ENCODE measurements around the gene TNFAIP8.

TNFAIP8 gene

DNA sequence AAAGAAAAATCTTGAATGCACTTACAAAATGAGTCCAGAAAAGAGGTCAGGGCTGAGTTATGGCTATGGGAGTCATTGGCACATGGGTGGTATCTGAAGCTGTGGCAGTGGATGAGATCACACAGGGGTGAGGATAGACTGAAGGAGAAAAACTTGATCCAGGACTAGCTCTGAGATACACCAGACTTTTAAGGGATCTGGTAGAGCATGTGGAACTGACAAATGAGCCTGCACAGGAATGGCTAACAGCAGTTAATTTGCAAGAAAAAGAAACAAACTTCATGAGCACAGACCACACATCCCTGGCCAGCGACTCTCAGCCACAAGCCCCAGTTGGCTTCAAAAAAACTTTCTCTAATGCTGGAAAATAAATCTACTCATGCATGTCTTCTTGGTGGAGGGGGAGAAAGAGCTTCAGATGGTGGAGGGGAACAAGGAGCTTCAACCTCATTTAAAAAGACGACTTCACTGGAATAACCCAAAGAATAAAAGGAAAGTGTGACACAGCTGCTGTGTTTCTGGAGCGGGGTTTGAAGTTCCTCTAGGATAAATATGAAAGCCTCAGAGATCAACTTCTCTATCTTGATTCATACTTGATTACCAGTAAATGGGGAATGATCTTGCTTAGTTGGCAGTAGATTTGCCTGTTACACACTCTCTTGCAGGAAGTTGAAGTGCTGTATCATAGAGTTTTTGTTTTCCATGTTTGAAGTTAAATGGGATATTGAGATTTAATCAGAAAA is 33.6 kb downstream of the TNFAIP8 start:
- in situ Hi-C loops (cut with MboI; ENCODE audit: low sequenced_read_pairs) = no loop called here

DNA sequence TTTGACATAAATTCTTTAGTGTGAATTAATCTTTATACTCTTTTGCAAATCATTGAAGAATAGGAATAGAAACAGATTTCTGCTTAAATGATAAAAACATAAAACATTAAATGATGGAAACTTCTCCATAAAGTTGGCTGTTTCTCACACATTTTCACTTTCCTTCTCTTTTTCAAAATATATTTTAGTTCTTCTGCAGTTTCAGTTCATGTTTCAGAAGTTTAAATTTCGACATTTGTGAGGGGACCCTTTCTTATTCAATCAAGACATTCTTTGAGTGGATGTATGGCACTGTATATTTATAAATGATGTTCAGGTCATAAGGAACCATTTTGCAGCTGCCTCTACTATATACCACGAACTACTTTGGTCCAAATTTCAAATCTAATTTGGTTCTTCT is 34.6 kb downstream of the TNFAIP8 start:
- in situ Hi-C loops (cut with MboI; ENCODE audit: low sequenced_read_pairs) = no loop called here

DNA sequence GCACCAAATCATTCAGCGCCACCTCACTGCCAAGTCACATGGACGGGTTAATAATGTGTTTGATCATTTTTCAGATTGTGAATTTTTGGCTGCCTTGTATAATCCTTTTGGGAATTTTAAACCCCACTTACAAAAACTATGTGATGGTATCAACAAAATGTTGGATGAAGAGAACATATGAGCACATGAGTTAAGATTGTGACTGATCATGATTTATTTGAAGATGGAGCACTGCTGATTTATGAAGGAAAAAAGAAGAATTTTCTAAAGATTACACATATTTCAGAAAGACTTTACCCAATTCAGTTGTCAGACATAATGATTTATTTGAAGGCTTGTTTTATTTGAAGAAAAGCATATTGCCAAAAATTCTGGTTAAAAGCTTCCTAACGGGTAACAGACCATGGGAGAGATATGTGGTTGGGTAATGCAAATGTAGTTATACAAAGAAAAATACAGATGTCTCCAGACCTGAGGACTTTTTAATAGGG is 37.4 kb downstream of the TNFAIP8 start:
- in situ Hi-C loops (cut with MboI; ENCODE audit: low sequenced_read_pairs) = no loop called here

DNA sequence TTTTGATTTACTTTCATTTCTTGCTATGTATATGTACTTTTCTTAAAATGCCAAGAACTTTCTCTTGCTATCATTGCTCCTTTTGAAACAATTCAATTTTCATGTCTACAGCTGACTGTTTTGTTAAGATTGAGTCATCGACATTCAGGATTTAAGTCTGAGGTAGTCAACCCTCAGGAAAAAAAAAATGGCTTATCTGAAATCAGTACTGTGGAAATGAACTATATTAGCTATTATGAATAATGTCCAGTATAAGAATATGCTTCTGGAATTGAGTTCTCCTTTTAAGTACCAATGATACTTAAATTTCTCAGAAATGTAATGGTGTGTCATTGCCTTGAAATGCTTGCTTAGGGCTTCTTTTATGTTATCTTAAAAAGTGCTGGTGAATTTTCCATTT is 37.9 kb downstream of the TNFAIP8 start:
- in situ Hi-C loops (cut with MboI; ENCODE audit: low sequenced_read_pairs) = no loop called here

DNA sequence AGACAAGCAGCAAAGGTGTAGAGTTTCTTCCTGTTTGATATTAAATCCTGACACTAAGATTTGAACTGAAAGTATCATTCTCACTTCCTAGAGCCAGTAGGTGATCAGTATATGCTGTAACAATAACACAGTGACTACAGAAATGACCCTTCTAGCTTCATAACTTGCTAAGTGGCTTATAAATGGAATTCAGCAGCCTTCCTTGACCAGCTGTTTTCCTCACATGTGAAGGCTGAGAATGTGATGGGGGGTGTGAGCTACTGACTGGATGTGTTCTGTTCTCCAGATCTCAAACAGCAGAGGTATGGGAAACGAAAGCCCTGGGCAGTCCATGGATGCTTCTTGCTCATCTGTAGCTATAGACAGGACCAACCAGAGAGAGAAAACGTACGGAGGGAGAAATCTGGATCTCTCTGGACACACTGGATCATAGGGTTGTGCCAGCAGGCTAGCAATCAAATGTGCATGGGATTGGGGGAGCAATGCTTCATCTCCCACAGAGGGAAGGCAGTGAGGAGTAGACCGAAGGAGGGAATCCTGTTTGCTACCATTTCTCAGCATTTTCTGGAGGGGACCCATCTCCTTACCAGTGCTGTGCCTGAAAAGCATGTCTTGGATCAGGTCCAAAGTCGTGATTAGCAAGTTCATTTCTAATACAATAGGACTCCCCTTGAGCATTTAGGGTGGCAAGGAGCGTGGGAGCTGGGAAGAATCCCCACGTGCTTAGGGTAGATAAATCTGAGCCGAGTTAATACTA is 39.4 kb downstream of the TNFAIP8 start:
- in situ Hi-C loops (cut with MboI; ENCODE audit: low sequenced_read_pairs) = no loop called here

DNA sequence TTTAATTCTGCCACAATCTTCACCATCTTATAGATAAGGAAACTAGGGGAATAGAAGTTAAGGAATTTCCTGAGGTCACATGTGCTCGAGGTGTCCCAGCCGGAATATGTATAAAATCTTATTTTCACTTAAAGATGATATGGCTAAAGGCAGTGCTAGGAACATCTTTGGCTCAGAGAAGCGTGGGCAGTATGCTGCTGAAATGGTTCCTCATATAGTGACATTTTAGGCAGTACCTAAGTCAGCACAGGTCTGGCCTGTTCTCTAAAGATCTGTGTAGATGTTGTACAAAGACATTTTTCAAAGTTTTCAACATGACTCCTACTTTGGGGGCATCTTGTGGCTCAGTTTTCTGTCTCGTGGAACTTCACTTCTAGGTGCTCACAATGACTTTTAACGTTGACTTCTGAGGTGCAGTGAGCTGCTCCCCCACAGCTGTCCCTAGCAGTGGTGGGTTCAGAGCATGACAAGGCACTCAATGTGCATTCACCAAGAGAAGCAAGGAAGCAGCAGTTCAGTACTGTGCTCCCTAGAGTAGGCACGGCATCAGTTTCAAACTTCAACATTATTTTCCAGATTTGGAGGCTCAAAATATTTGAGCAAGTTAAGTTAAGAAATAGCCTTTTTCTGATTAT is 40.3 kb downstream of the TNFAIP8 start:
- in situ Hi-C loops (cut with MboI; ENCODE audit: low sequenced_read_pairs) = no loop called here

DNA sequence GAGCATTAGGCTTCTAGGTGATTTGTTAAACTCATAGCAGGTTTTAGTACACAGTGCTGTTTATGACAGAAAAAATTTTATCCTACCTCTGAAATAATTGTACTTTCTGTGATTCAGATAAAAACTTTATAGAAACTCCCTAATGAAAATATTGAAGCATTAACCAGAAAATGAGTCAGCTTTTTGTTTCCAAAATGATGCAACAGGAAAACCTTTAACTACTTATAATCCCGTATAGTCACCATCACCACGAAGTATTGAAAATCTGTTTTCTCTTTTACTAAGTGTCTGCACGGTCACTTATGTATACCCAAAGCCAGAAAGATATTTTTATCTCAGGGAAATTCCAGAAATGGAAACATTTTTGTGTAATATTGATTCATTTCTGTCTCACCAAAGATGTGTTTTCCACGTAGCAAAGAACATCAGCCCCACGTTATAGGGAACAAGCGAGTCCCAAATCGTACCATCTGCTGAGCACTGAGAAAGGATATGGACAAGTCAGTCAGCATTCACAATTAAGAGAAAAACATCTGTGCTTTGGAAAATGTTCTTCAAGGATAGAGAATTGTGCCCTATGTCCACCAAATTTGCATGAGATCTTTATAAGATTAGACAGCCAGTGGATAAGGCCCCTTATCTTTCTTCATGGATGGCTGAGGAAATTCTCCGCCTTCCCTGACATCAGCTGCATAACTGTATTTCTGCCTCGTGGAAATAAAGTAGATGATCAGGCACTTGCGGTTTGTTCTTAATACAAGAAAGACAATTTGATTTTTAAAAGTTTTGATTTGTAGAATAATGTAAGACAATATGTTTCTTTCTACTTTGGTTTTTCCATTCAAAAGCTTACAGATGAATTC is 41.9 kb downstream of the TNFAIP8 start:
- in situ Hi-C loops (cut with MboI; ENCODE audit: low sequenced_read_pairs) = no loop called here

DNA sequence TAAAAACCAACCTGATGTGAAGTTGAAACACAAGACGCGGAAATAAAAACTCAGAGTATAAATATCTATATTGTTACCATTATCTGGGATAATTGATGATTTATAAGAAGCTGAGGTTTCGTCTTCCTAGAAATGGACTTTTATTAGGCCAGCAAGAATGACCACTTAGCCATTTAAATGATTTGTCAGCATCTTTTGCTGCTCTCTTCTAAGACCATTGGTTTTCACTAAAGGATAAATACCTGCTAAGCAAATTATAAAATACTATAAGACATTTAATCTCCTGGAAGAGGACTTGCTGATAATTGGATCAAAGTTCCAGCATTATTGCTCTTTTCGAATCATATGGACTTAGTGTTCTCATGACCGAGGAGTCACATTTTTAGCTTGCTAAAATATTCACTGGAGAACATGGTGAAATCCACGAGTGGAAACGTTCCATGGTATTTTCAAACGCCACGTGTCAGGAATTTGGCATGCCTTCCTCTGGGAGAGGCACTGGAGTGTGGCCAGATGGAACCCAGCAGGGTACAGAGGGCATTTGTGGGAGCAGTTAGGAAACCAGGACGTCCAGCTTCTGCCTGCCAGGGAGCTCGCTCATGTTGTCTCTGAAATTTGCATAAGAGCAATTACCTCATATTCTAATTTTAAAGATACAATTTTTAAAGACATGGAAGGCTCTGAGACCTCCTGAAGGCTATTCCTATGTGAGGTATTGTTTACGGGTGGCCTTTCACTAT is 43.1 kb downstream of the TNFAIP8 start:
- in situ Hi-C loops (cut with MboI; ENCODE audit: low sequenced_read_pairs) = no loop called here

DNA sequence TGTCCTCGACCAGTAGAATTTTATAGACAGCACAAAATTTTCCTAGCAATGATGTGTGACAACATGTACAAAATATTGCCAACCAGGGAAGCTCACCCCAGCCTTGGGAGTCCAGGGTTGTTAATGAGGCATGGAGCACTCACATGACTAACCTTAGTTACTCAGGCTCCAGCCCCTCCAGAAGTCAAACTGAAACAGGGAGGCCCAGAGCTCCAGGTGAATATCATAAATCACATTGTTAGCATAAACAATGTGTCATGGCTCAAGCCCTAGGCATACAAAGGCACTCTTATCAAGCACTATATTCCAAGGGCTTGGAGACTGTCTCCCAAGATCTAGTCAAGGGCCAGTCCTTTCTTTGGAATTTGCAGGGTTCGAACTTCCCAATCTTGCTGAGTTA is 44.4 kb downstream of the TNFAIP8 start:
- in situ Hi-C loops (cut with MboI; ENCODE audit: low sequenced_read_pairs) = loop anchor here (25.0 kb wide), 1 partner anchor 388 kb away; no protein-coding TSS in a partner anchor

DNA sequence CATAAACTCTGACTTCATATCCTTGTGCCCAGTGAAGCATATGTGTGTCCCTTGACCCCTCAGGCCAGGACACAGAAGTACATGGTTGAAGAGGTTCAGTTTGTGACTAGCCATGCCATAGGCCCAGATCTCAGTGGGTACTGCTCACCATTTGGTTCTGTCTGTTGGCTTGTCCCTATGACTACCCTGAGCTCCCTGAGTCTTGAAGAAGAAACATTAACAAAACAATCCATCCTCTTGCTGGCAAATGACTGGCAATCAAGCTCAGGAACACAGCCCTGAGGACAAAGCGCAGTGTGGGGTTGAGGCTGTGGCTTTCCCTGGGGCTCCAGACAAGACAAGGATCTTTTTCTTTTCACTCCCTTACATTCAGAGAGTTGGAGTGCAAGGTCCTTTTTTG is 46.3 kb downstream of the TNFAIP8 start:
- in situ Hi-C loops (cut with MboI; ENCODE audit: low sequenced_read_pairs) = loop anchor here (25.0 kb wide), 1 partner anchor 390 kb away; no protein-coding TSS in a partner anchor

DNA sequence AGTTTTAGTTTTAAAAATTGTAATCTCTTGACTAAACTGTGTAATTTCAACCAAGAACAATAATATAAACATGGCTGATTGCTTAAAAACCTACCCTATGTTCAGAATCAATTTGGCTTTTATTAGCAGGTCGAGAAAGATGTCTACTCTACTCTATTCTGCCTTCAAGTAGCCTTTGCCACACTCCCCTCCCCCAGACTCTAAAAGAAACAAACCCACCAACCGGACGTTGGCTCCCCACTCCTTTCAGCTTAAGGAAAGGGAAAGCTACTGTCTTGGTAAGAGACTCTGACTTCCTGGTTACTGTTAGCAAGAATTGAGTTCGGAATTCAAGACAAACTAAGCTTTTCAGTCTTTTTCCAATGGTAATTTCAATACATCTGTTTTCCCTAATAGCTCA is 46.7 kb downstream of the TNFAIP8 start:
- in situ Hi-C loops (cut with MboI; ENCODE audit: low sequenced_read_pairs) = loop anchor here (25.0 kb wide), 1 partner anchor 390 kb away; no protein-coding TSS in a partner anchor

DNA sequence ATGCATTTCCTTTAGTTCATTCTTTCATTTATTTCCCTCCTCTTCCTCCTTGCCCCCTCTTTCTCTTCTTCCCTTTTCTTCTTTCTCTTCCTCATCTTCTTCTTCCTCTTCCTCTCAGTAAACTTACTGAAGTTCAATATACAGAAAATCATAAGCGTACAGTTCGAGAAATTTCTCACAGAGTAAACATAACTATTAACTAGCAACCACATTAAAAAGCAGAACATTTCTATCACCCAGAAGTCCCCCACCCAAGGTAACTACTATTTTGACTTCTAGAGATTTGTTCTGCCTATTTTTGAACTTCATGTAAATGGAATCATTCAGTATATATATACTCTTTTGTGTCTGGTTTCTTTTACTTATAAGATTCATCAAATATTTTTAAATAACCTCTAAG is 48.2 kb downstream of the TNFAIP8 start:
- in situ Hi-C loops (cut with MboI; ENCODE audit: low sequenced_read_pairs) = loop anchor here (25.0 kb wide), 1 partner anchor 392 kb away; no protein-coding TSS in a partner anchor

DNA sequence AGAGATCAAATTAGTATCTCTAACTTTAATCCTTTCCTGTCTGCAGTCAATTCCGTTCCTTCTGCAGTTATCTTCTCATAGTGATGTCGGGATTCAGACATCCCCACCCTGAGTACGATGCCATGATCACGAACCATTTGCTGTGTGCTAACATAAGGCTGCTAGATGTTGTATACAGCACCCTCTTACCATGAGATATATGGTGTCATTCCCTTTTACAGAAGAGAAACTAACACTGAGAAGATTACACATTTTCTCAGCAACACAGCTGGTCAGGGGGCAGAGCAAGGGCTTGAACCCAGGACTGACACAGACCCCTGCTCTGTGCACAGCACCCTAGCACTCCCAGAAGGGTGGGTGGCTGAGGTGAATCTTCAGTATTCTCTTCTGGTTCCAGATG is 49.6 kb downstream of the TNFAIP8 start:
- in situ Hi-C loops (cut with MboI; ENCODE audit: low sequenced_read_pairs) = loop anchor here (25.0 kb wide), 1 partner anchor 393 kb away; no protein-coding TSS in a partner anchor

DNA sequence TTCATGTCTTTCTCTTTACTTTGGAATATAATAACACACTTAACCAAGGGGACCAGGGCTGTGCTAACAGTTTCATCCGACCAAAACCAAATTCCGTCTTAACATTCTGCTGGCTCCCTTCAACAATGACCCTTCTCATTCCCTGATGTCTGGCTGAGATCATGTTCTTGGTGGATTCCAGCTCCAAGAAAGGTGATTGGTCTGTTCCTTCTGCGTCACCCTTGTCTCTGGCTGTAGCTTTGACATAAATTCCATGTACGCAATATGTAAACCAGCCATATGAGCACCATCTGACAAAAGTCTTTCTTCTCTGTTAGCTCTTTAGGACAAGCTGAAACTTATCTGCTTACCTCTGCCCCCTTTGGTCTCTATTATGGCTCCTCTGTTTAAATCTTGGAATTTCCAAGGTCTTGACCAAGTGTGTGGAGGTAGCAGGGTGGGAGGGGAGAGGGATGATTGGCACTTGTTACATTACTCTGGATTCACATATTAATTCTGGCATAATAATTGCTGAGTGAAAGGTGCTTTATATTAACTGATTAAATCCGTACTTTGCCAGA is 50.8 kb downstream of the TNFAIP8 start:
- in situ Hi-C loops (cut with MboI; ENCODE audit: low sequenced_read_pairs) = loop anchor here (25.0 kb wide), 1 partner anchor 394 kb away; no protein-coding TSS in a partner anchor

DNA sequence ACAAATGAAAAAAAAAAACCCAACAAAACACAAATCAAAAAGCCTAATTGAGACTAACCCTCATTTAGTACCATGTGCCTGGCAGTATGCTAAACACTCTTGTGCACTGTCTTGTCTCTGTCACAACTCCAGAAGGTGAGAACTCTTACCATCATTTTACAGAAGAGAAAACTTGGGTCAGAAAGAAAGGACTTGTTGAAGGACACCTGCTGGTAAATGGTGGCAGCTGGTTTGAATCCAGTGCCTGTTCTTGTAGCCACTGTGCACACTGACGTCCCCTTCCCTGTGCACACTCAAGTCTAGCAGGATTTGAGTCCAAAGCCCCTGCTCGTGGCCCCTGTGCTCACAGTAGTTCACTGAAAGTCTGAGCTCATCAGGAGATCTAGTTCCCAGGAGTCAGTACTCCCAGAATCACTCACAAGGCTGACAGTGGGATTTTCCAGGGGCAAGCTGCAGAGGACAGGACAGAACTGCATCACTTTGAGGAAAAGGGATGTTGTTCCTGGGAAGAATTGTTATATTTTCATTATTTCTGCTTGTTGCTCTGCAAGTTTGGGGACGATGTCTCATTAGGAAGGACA is 53.5 kb downstream of the TNFAIP8 start:
- in situ Hi-C loops (cut with MboI; ENCODE audit: low sequenced_read_pairs) = loop anchor here (25.0 kb wide), 1 partner anchor 397 kb away; no protein-coding TSS in a partner anchor

DNA sequence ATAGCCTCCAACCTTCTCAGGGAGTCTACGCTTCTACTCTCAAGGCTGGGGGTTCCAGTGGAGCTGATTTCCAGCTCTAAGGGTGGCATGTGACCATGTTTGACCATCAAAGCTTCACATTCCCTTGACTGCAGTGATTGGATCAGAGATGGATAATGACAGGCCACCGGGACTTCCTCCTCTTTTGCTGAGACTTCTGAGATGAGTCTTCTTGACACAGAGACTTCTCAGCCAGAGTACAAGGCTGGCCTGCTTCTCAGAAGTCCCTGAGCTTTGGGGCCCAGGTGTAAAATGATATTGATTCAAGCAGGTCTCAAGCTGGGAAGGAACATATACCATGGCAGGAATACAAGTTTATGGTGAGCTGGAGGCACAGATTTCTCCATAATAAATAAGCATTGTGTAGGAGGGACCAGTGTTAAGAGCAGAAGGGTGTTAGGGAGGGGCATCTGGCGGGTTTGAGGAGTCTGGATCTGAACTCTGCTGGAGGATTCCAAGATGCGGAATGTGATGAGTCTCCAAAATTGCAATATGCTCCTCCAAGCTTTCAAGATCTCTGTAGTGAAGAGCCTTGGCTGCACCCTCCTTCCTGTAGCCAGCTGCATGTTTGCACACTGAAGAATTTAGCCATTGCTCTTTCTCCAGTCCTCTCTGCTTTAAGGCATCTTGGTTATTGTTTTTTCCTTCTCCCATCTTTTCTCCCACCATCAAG is 54.8 kb downstream of the TNFAIP8 start:
- in situ Hi-C loops (cut with MboI; ENCODE audit: low sequenced_read_pairs) = loop anchor here (25.0 kb wide), 1 partner anchor 398 kb away; no protein-coding TSS in a partner anchor

DNA sequence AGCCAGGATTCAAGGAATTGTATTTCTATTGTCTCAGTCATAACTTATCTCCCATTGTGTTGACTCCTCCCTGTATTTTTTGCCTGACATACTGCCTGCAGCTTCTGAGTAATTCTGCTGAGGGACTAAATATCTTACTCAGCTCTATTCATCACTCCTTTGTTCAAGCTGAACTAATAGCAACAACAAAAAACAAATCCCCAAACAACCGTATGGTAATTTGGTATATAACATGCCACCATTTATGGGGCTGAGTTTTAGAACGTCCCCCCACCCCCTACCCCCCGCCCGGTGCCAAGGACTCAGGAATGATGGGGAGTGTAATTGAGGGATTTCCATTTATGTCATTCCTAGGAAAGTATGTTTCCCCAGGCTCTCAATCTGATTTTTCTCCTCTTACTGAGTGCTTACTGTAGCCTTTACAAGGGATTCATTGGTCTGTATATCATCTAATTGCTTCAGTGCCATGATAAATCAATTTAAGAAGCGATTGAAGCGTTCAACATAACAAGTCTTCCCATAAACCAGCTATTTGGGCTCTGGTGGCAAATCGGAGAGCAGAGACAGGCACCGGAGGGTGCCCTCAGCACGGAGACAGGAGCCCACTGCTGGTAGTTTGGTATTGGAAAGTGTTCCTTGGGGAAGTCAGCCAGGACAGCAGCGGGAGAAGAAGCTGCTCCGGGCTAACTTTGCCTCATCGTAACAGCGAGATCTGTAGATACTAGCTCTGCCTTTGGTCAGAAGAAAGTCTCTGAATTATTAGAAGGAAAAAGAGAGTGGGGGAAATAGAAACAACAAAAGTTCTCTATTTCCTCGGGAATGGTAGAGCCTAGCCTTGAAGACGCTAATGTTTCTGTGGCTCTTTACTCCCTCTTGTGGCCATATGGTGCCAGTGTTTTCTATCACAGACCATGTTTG is 55.8 kb downstream of the TNFAIP8 start:
- in situ Hi-C loops (cut with MboI; ENCODE audit: low sequenced_read_pairs) = loop anchor here (25.0 kb wide), 1 partner anchor 399 kb away; no protein-coding TSS in a partner anchor

All from HL-60/S4 (cell line).